OCI-LY1 (cell line): ENCODE measurements around the gene MBD2.

Source experiments
- H2AFZ ChIP-seq: fragments of 200-600 bp; sonication (generic), shearing (Covaris generic); 2 replicates; pipeline ENCODE4 v1.6.0; 2014; ENCODE audit warnings: antibody characterized with exemption, mild to moderate bottlenecking, low read length
- H3F3A ChIP-seq: fragments of 200-600 bp; sonication (generic), shearing (Covaris generic); 2 replicates; pipeline ENCODE4 v1.6.0; 2014; ENCODE audit warnings: mild to moderate bottlenecking, antibody characterized with exemption, low read length, moderate library complexity; ENCODE audit not compliant: insufficient read depth
- H3K27ac ChIP-seq: fragments of 200-600 bp; sonication (generic); 2 replicates; pipeline ENCODE4 v1.5.1; 2014; ENCODE audit warnings: low read length, mixed run types, mild to moderate bottlenecking, low read depth; ENCODE audit not compliant: poor library complexity, severe bottlenecking
- H3K27me3 ChIP-seq: fragments of 200-600 bp; sonication (generic); 2 replicates; pipeline ENCODE4 v1.6.0; 2014; ENCODE audit warnings: antibody characterized with exemption, mild to moderate bottlenecking, low read length, moderate library complexity; ENCODE audit not compliant: insufficient read depth
- H3K36me3 ChIP-seq: fragments of 200-600 bp; sonication (generic); 2 replicates; pipeline ENCODE4 v1.6.1; 2014; ENCODE audit warnings: mild to moderate bottlenecking, antibody characterized with exemption, low read length, moderate library complexity, mixed read lengths; ENCODE audit not compliant: insufficient read depth
- H3K4me1 ChIP-seq: fragments of 200-600 bp; sonication (generic); 2 replicates; pipeline ENCODE4 v1.5.1; 2014; ENCODE audit warnings: mild to moderate bottlenecking, low read length, moderate library complexity; ENCODE audit not compliant: insufficient read depth, severe bottlenecking
- H3K4me2 ChIP-seq: fragments of 200-600 bp; sonication (generic), shearing (Covaris generic); 2 replicates; pipeline ENCODE4 v1.6.1; 2014; ENCODE audit warnings: low read length
- H3K4me3 ChIP-seq: fragments of 200-600 bp; sonication (generic); 2 replicates; pipeline ENCODE4 v1.5.1; 2014; ENCODE audit warnings: low read length, low read depth, mild to moderate bottlenecking, mixed read lengths; ENCODE audit not compliant: poor library complexity, severe bottlenecking
- H3K79me2 ChIP-seq: fragments of 200-600 bp; shearing (Covaris generic); 2 replicates; pipeline ENCODE4 v1.6.1; 2016; ENCODE audit warnings: mixed run types, low read length, mixed read lengths; ENCODE audit not compliant: insufficient read depth
- H3K9ac ChIP-seq: fragments of 200-600 bp; sonication (generic), shearing (Covaris generic); 2 replicates; pipeline ENCODE4 v1.6.1; 2014; ENCODE audit warnings: mild to moderate bottlenecking, low read length, mixed read lengths
- H3K9me2 ChIP-seq: fragments of 200-600 bp; sonication (generic), shearing (Covaris generic); 2 replicates; pipeline ENCODE4 v1.6.1; 2014; ENCODE audit warnings: low read depth, mild to moderate bottlenecking, low read length, mixed read lengths
- H3K9me3 ChIP-seq: fragments of 200-600 bp; shearing (Covaris generic); 2 replicates; pipeline ENCODE4 v1.6.1; 2014; ENCODE audit warnings: low read length, mixed read lengths
- H4K20me1 ChIP-seq: fragments of 200-600 bp; sonication (generic), shearing (Covaris generic); 2 replicates; pipeline ENCODE4 v1.6.0; 2016; ENCODE audit warnings: mild to moderate bottlenecking, low read length; ENCODE audit not compliant: insufficient read depth
- CTCF ChIP-seq: fragments of 200-600 bp; sonication (generic), shearing (Covaris generic); IDR thresholded peaks from 2 replicates; pipeline ENCODE4 v1.5.1; 2017; ENCODE audit warnings: mild to moderate bottlenecking, antibody characterized with exemption, low read length, moderate library complexity, mixed read lengths
- EZH2 ChIP-seq: fragments of 200-600 bp; sonication (generic), shearing (Covaris generic); IDR thresholded peaks from 2 replicates; pipeline ENCODE4 v1.8.0; 2017; ENCODE audit warnings: borderline replicate concordance, mixed run types, mild to moderate bottlenecking, antibody characterized with exemption, low read length, moderate library complexity, mixed read lengths

MBD2 gene

GRCh38 chr18:54109131-54109683 lies 115.3 kb downstream of the MBD2 start:
- Histone ChIP-seq H3K36me3 (no peaks in the 10 kb centered on the region), H3K4me3 (no peak overlapping the region), H3K9me3 (no peaks in the 10 kb centered on the region), H3K79me2 (no peaks in the 10 kb centered on the region), H3K4me2 (no peak overlapping the region), H3K27ac (no peak overlapping the region), H3K4me1 (no peaks in the 10 kb centered on the region), H4K20me1 (no peaks in the 10 kb centered on the region), H3K27me3 (no peaks in the 10 kb centered on the region), H3K9me2 (no peaks in the 10 kb centered on the region), H3K9ac (no peak overlapping the region), H2AFZ (no peak overlapping the region), H3F3A (no peaks in the 10 kb centered on the region)
- TF ChIP-seq CTCF, result no peak

- no peaks in the 10 kb centered on the region for H3K9me2 ChIP-seq
- no peaks in the 10 kb centered on the region for H3F3A ChIP-seq
- no peak overlapping the region for H2AFZ ChIP-seq
- no peaks in the 10 kb centered on the region for H3K79me2 ChIP-seq
- no peak overlapping the region for H3K9ac ChIP-seq
- H3K9me3 ChIP-seq, result no peaks in the 10 kb centered on the region
- no peaks in the 10 kb centered on the region for H3K27me3 ChIP-seq
- H4K20me1 ChIP-seq, result no peaks in the 10 kb centered on the region
- no peak overlapping the region for H3K4me2 ChIP-seq
- H3K4me1 ChIP-seq, result no peaks in the 10 kb centered on the region
- no peak for TF ChIP-seq EZH2
- no peak for TF ChIP-seq CTCF
- H3K27ac ChIP-seq, result no peak overlapping the region
- no peaks in the 10 kb centered on the region for H3K36me3 ChIP-seq
- H3K4me3 ChIP-seq, result no peak overlapping the region
Observed at GRCh38 chr18:54102123-54102522, 122.3 kb downstream of the MBD2 start.
